GM12875 (cell line): Measurements from ENCODE around the gene LGI1.

Experiments used
- H3K4me3 ChIP-seq: one replicate; pipeline ENCODE4 v1.5.1; 2011; ENCODE audit warnings: low read depth, low read length, control low read depth
- TF ChIP-seq, protein P1 (sequence below): IDR thresholded peaks from 2 replicates; pipeline ENCODE4 v1.5.1; 2011; ENCODE audit warnings: low read depth, mild to moderate bottlenecking, control low read depth, inconsistent platforms, low read length, moderate library complexity, borderline replicate concordance; ENCODE audit not compliant: insufficient read depth

LGI1 gene

DNA sequence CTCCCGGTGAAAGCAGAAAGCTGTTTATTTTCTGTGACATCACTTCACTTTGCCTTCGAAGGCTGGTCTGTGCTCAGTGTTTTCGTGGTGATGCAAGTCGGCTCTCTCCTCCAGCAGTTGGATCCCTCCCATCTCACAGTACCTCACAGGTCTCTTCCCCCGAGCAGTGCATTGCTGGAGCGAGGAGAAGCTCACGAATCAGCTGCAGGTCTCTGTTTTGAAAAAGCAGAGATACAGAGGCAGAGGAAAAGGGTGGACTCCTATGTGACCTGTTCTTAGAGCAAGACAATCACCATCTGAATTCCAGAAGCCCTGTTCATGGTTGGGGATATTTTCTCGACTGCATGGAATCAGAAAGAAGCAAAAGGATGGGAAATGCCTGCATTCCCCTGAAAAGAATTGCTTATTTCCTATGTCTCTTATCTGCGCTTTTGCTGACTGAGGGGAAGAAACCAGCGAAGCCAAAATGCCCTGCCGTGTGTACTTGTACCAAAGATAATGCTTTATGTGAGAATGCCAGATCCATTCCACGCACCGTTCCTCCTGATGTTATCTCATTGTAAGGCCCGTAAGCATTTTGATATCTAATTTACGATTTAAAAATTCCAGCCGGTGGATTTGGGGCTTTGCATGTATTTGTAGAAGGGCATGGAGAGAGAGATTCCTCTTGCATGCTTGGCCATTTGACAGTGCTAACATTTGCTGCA is at the start of gene LGI1:
LGI1 (plus strand) TSS at position 136 of the 707 bp plus-strand sequence; CDS start at position 345, 209 bp downstream.
- TF ChIP-seq, protein P1, sequence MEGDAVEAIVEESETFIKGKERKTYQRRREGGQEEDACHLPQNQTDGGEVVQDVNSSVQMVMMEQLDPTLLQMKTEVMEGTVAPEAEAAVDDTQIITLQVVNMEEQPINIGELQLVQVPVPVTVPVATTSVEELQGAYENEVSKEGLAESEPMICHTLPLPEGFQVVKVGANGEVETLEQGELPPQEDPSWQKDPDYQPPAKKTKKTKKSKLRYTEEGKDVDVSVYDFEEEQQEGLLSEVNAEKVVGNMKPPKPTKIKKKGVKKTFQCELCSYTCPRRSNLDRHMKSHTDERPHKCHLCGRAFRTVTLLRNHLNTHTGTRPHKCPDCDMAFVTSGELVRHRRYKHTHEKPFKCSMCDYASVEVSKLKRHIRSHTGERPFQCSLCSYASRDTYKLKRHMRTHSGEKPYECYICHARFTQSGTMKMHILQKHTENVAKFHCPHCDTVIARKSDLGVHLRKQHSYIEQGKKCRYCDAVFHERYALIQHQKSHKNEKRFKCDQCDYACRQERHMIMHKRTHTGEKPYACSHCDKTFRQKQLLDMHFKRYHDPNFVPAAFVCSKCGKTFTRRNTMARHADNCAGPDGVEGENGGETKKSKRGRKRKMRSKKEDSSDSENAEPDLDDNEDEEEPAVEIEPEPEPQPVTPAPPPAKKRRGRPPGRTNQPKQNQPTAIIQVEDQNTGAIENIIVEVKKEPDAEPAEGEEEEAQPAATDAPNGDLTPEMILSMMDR = no peak
- no peak within 1 kb of the TSS for H3K4me3 ChIP-seq

DNA sequence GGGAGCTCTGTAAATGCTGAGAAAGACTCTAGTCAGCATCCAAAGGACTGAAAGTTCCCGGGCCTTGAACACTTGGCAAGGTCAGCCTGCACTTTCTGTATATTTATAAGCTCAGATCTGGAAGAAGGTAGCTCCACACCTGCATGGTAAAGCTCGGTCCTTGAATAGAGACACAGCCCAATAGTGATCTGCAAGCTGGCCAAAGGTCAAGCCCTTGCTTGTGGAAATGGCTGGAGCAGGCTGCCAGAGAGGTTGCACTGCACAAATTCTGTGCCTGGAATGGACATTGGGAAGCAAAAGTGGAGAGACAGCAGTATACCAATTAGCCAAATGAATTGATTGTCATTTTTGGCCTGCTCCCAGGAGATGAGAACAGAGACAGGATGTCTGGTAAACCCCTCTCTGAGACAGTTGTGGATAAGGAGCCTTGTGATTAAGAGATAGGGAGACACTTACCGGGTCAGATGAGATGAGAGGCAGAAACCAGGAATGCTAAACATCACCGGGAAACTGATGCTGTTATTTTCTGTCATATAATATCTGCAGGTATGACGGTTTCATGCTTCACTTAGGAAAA is 47.3 kb upstream of the LGI1 start:
- TF ChIP-seq, protein P1 = no peak
- H3K4me3 ChIP-seq = no peak overlapping the region

DNA sequence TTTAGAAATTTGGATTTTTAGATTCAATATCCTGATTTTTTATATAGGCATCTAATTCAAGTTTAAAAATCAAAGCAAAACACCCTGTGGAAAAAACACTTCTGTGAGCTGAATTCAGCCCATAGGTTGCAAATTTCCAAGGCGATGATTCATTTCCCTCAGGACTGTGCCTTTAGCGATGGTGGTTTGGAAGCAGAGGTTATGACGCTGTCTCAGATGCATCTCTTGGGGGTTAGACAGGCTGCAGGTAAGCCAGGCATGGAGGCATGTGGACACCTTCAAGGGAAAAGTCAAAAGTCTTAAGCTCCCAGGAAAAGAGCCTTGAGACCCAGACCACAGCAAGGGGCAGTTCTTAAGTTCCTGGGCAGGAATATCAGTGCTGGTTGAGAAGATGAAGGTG is 45.8 kb upstream of the LGI1 start:
- TF ChIP-seq, protein P1 = no peak
- H3K4me3 ChIP-seq = no peak overlapping the region

GRCh38 chr10:93712593-93712992 is 45.1 kb upstream of the LGI1 start:
- no peak overlapping the region for H3K4me3 ChIP-seq
- TF ChIP-seq, protein P1 = no peak

DNA sequence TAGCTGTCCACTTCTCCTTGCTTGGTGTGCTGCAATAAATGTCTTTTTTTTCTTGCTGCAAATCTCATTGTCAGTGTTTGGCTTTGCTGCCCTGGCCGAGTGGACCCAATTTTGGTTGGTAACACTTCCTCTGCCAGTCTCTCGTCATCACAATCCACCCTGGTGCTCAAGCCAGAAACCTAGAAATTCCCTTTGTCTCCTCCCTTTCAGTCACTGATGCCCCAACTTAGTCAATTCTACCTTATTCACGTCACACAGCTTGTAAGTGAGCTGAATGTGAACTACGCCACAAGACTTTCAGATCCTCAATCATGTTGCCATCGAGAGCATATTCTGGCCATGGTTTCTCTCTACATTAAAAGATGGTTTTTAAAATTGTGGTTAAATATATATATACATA is 42.4 kb upstream of the LGI1 start:
- no peak overlapping the region for H3K4me3 ChIP-seq
- TF ChIP-seq, protein P1 = no peak

- H3K4me3 ChIP-seq = no peak overlapping the region
- TF ChIP-seq, protein P1 = no peak
Measured at GRCh38 chr10:93716766-93717165, 41.0 kb upstream of the LGI1 start.

- no peak overlapping the region for H3K4me3 ChIP-seq
- TF ChIP-seq, protein P1 = no peak
Measured at GRCh38 chr10:93718937-93719725, 38.6 kb upstream of the LGI1 start.
